ENCODE measurements around the gene ZNF276.
"Not testable (repeated sequence)": the region's sequence is repeated elsewhere in the genome, so short reads cannot be mapped to it uniquely, and the experiment has no call there.

Gene ZNF276

GRCh38 chr16:89696670-89697128 is 24.6 kb upstream of the ZNF276 start:
- no peak for DNase-seq

- DNase-seq, result no peak
Measured at GRCh38 chr16:89697161-89697615, 24.1 kb upstream of the ZNF276 start.

GRCh38 chr16:89697616-89698331 is 23.6 kb upstream of the ZNF276 start:
- no peak for DNase-seq

- not testable (repeated sequence) for DNase-seq
Measured at GRCh38 chr16:89698717-89699116, 22.6 kb upstream of the ZNF276 start.

GRCh38 chr16:89699629-89700099 is 21.7 kb upstream of the ZNF276 start:
- not testable (repeated sequence) for DNase-seq

GRCh38 chr16:89700100-89700648 is 21.2 kb upstream of the ZNF276 start:
- DNase-seq, result peak; percentile 77 to 93

GRCh38 chr16:89700649-89701424 is 20.5 kb upstream of the ZNF276 start:
- no peak for DNase-seq

- DNase-seq, result peak in 1 of 2 experiments; percentile 91
Measured at GRCh38 chr16:89701425-89702406, 19.6 kb upstream of the ZNF276 start, which contains the start of gene SPATA2L. TSS of gene SPATA2L (minus strand) at chr16:89701705. CDS start at chr16:89701232, 473 bp downstream.

- no peak for DNase-seq
Measured at GRCh38 chr16:89704281-89704680, 17.1 kb upstream of the ZNF276 start.

GRCh38 chr16:89705006-89705405 is 16.3 kb upstream of the ZNF276 start:
- DNase-seq, result no peak

- no peak for DNase-seq
Measured at GRCh38 chr16:89706518-89707260, 14.6 kb upstream of the ZNF276 start.

GRCh38 chr16:89707695-89708094 is 13.6 kb upstream of the ZNF276 start:
- no peak for DNase-seq

GRCh38 chr16:89708481-89708931 is 12.8 kb upstream of the ZNF276 start:
- DNase-seq, result no peak

GRCh38 chr16:89709166-89709565 is 12.2 kb upstream of the ZNF276 start:
- DNase-seq, result no peak

- DNase-seq, result no peak
Measured at GRCh38 chr16:89709716-89710432, 11.5 kb upstream of the ZNF276 start.

- DNase-seq, result no peak
Measured at GRCh38 chr16:89710709-89711564, 10.4 kb upstream of the ZNF276 start.

GRCh38 chr16:89711601-89712273 is 9.6 kb upstream of the ZNF276 start:
- no peak for DNase-seq

GRCh38 chr16:89712274-89712781 is 9.0 kb upstream of the ZNF276 start:
- DNase-seq, result no peak

- DNase-seq, result no peak
Measured at GRCh38 chr16:89716493-89716892, 4.8 kb upstream of the ZNF276 start.

Measured in cerebellar nuclear complex (tissue), 1 donor.